Keratinocyte (primary cell): ENCODE measurements around the gene CAPZA1. TPM values are rescaled to one million over a fixed set of nuclear protein-coding genes. Genes with fewer than 3 reads are reported as not detected.
A peak's percentile ranks its signal among the peaks of the same experiment; 100 is the strongest.

ENCODE experiments used
- DNase-seq: peaks from one replicate; pipeline ENCODE4 v3.0.0-alpha.2; 2011; ENCODE audit warnings: low read depth, missing footprints, low spot score
- FAIRE-seq: peaks from 2 replicates; lab custom pipeline; 2011; peaks lifted over from hg19 to GRCh38; lab: Jason Lieb, UNC
- H2AFZ ChIP-seq: 2 replicates; pipeline ENCODE4 v1.6.0; 2012; ENCODE audit warnings: low read length, control low read depth, inconsistent platforms; ENCODE audit not compliant: control insufficient read depth
- H3K27ac ChIP-seq: 2 replicates; pipeline ENCODE4 v1.5.1; 2011; ENCODE audit warnings: low read length; ENCODE audit not compliant: control insufficient read depth, insufficient read depth
- H3K27me3 ChIP-seq: 3 replicates; pipeline ENCODE4 v1.6.0; 2011; ENCODE audit warnings: low read length; ENCODE audit not compliant: control insufficient read depth, insufficient read depth; ENCODE audit errors: extremely low read depth
- H3K36me3 ChIP-seq, 2 experiments: 2 replicates in 1 of 2; 3 replicates in 1 of 2; pipeline ENCODE4 v1.5.1; 2011; ENCODE audit warnings: low read length in 2 of 2, mild to moderate bottlenecking in 1 of 2; ENCODE audit not compliant: control insufficient read depth in 2 of 2, insufficient read depth in 2 of 2; ENCODE audit errors: extremely low read depth in 1 of 2
- H3K4me1 ChIP-seq: 3 replicates; pipeline ENCODE4 v1.5.1; 2011; ENCODE audit warnings: low read length; ENCODE audit not compliant: control insufficient read depth, insufficient read depth; ENCODE audit errors: extremely low read depth
- H3K4me2 ChIP-seq: 3 replicates; pipeline ENCODE4 v1.6.0; 2011; ENCODE audit warnings: low read depth, low read length; ENCODE audit not compliant: control insufficient read depth, insufficient read depth; ENCODE audit errors: extremely low read depth
- H3K4me3 ChIP-seq, 3 experiments: fragments of 200-600 bp in 1 of 3; sonication (generic) in 1 of 3; 2 replicates in 2 of 3; 3 replicates in 1 of 3; pipeline ENCODE4 v1.5.1; 2011 to 2016; ENCODE audit warnings: low read length in 3 of 3, mild to moderate bottlenecking in 3 of 3, control low read depth in 2 of 3, inconsistent platforms in 1 of 3, low read depth in 1 of 3, mixed read lengths in 1 of 3, mixed run types in 1 of 3, moderate library complexity in 1 of 3; ENCODE audit not compliant: control insufficient read depth in 2 of 3, insufficient read depth in 2 of 3; ENCODE audit errors: extremely low read depth in 1 of 3
- H3K79me2 ChIP-seq: 2 replicates; pipeline ENCODE4 v1.6.0; 2012; ENCODE audit warnings: low read length; ENCODE audit not compliant: control insufficient read depth, insufficient read depth
- H3K9ac ChIP-seq: 3 replicates; pipeline ENCODE4 v1.6.0; 2011; ENCODE audit warnings: low read length; ENCODE audit not compliant: control insufficient read depth, insufficient read depth; ENCODE audit errors: extremely low read depth
- H3K9me1 ChIP-seq: 3 replicates; pipeline ENCODE4 v1.6.0; 2011; ENCODE audit warnings: low read length; ENCODE audit not compliant: control insufficient read depth, insufficient read depth; ENCODE audit errors: extremely low read depth
- H3K9me3 ChIP-seq: 2 replicates; pipeline ENCODE4 v1.5.1; 2012; ENCODE audit warnings: low read depth, low read length; ENCODE audit not compliant: control insufficient read depth
- H4K20me1 ChIP-seq: 3 replicates; pipeline ENCODE4 v1.6.0; 2011; ENCODE audit warnings: low read length; ENCODE audit not compliant: control insufficient read depth, insufficient read depth; ENCODE audit errors: extremely low read depth
- CTCF ChIP-seq, 3 experiments: IDR thresholded peaks in 1 of 3; conservative IDR thresholded peaks in 1 of 3; optimal IDR thresholded peaks in 1 of 3; 2 replicates in 2 of 3; 3 replicates in 1 of 3; pipeline versions ENCODE3 to v1.5.1; 2011; ENCODE audit warnings: low read length in 3 of 3, mild to moderate bottlenecking in 3 of 3, moderate library complexity in 2 of 3, control low read depth in 1 of 3, inconsistent platforms in 1 of 3; ENCODE audit not compliant: insufficient read depth in 2 of 3; ENCODE audit errors: extremely low read depth in 1 of 3
- EZH2 ChIP-seq: IDR thresholded peaks from one replicate; pipeline ENCODE4 v1.6.1; 2012; ENCODE audit warnings: inconsistent platforms, mild to moderate bottlenecking, low read length, moderate library complexity
- dilution Hi-C: fragments of 300-500 bp; cut with MboI; formaldehyde crosslinking; loops from one replicate; pipeline ENCODE4 v1.7.0; 2020; ENCODE audit warnings: low sequenced_read_pairs; ENCODE audit not compliant: extremely low pct_ligation_motif_present
- polyA plus RNA-seq, 5 experiments: library from polyadenylated mRNA; depleted of rRNA in 3 of 5; stranded (reverse) in 3 of 5; stranded (forward) in 1 of 5; unstranded in 1 of 5; fragments of >200 nt; gene quantifications; 1 replicate in 1 of 5; 2 replicates in 3 of 5; 3 replicates in 1 of 5; pipeline versions ENCODE4 v1.2.1 to v1.2.3, GENCODE V29; 2011 to 2012; ENCODE audit warnings: missing spikeins in 2 of 5, low read depth in 1 of 5, low replicate concordance in 1 of 5

Gene CAPZA1
- polyA plus RNA-seq, 1 donor (not counting 4 experiments of a cell fraction or from before 2014, with no cell fraction given), result 239 TPM

- H3K4me2 ChIP-seq, result peak overlapping the region; percentile 49
- H3K9me3 ChIP-seq, result no peaks in the 10 kb centered on the region
- H3K9me1 ChIP-seq, result peaks cover 11% of the 10 kb centered on the region
- H3K4me3 ChIP-seq, result peak overlapping the region in 1 of 3 experiments; percentile 28
- H3K27ac ChIP-seq, result peak overlapping the region; percentile 83
- H3K9ac ChIP-seq, result peak overlapping the region; percentile 65
- no peaks in the 10 kb centered on the region for H3K27me3 ChIP-seq
- TF ChIP-seq CTCF (optimal IDR thresholded peaks at IDR 0.05 in 1 of 3, IDR thresholded peaks at IDR 0.05 in 1 of 3, conservative IDR thresholded peaks at IDR 0.05 in 1 of 3; ENCODE audit: extremely low read depth in 1 of 3, insufficient read depth in 2 of 3, low read length in 3 of 3) (peak in 1 of 3 experiments; percentile 22), EZH2 (no peak)
- DNase-seq (no peak), FAIRE-seq (peak; percentile 9)
- H4K20me1 ChIP-seq, result peaks cover 15% of the 10 kb centered on the region
- H3K79me2 ChIP-seq, result peaks cover 24% of the 10 kb centered on the region
- peaks cover 29 to 61% of the 10 kb centered on the region in 2 experiments for H3K36me3 ChIP-seq
- H2AFZ ChIP-seq, result no peak overlapping the region
- peaks cover 63% of the 10 kb centered on the region for H3K4me1 ChIP-seq
- dilution Hi-C loops, result no loop called here
Observed at GRCh38 chr1:112700290-112701226, 80.9 kb downstream of the CAPZA1 start.

- Histone ChIP-seq H3K9ac (peak overlapping the region; percentile 65), H2AFZ (no peak overlapping the region), H4K20me1 (peaks cover 15% of the 10 kb centered on the region), H3K27ac (peak overlapping the region; percentile 83), H3K79me2 (peaks cover 33% of the 10 kb centered on the region), H3K4me2 (peak overlapping the region; percentile 49), H3K36me3 (peaks cover 29 to 55% of the 10 kb centered on the region in 2 experiments), H3K9me3 (no peaks in the 10 kb centered on the region), H3K27me3 (no peaks in the 10 kb centered on the region), H3K4me3 (no peak overlapping the region), H3K9me1 (peaks cover 11% of the 10 kb centered on the region), H3K4me1 (peaks cover 66% of the 10 kb centered on the region)
- dilution Hi-C loops, result no loop called here
- DNase-seq, result no peak
- no peak for FAIRE-seq
- TF ChIP-seq EZH2, result no peak
- no peak for TF ChIP-seq CTCF (optimal IDR thresholded peaks at IDR 0.05 in 1 of 3, IDR thresholded peaks at IDR 0.05 in 1 of 3, conservative IDR thresholded peaks at IDR 0.05 in 1 of 3; ENCODE audit: extremely low read depth in 1 of 3, insufficient read depth in 2 of 3, low read length in 3 of 3)
Observed at GRCh38 chr1:112701227-112702066, 81.8 kb downstream of the CAPZA1 start.
